Caco-2 (cell line): ENCODE results near the gene PPRC1. TPM values are rescaled to one million over a fixed set of nuclear protein-coding genes. Genes with fewer than 3 reads are reported as not detected.

Source experiments
- BruUV-seq: library from RNA; stranded (reverse); fragments of 400-500 nt; replicated peaks from 2 replicates; lab custom pipeline; 2021; lab: Mats Ljungman, UMichigan
- CTCF ChIA-PET: fragments of 300-600 bp; sonication (Branson Sonifier 250); formaldehyde crosslinking; loops from one replicate; lab custom pipeline; 2022; ENCODE audit warnings: antibody characterized with exemption; lab: Charles Lee
- POLR2A ChIA-PET: fragments of 300-600 bp; sonication (Branson Sonifier 250); formaldehyde crosslinking; loops from one replicate; lab custom pipeline; 2022; ENCODE audit warnings: antibody characterized with exemption; lab: Charles Lee
- DNase-seq, 2 experiments: peaks; one replicate each; pipeline versions ENCODE4 v3.0.0 to v3.0.0-alpha.2; 2020 to 2022
- H3K27me3 ChIP-seq: replicated peaks from 2 replicates; pipeline ENCODE4 v1.6.0; 2011; ENCODE audit warnings: low read length; ENCODE audit not compliant: control insufficient read depth, insufficient read depth
- H3K36me3 ChIP-seq: 2 replicates; pipeline ENCODE4 v1.5.1; 2011; ENCODE audit warnings: low read length; ENCODE audit not compliant: control insufficient read depth, insufficient read depth
- H3K4me1 ChIP-seq: fragments of 250-450 bp; sonication (Bioruptor Pico); 2 replicates; pipeline ENCODE4 v1.5.1; 2020; ENCODE audit warnings: mild to moderate bottlenecking
- H3K4me3 ChIP-seq: 2 replicates; pipeline ENCODE4 v1.5.1; 2011; ENCODE audit warnings: low read depth, mild to moderate bottlenecking, control low read depth, low read length
- H3K9me3 ChIP-seq: fragments of 250-450 bp; sonication (Bioruptor Pico); 2 replicates; pipeline ENCODE4 v1.5.1; 2020; ENCODE audit warnings: mild to moderate bottlenecking, moderate library complexity
- H3K27ac Mint-ChIP-seq: one replicate; pipeline ENCODE4 v1.8.0; 2022; ENCODE audit warnings: mixed read lengths; ENCODE audit not compliant: unreplicated experiment
- H3K27me3 Mint-ChIP-seq: one replicate; pipeline ENCODE4 v1.8.0; 2022; ENCODE audit warnings: mixed read lengths; ENCODE audit not compliant: insufficient read depth, unreplicated experiment
- H3K36me3 Mint-ChIP-seq: one replicate; pipeline ENCODE4 v1.8.0; 2022; ENCODE audit warnings: mild to moderate bottlenecking, mixed read lengths; ENCODE audit not compliant: insufficient read depth, unreplicated experiment
- H3K4me1 Mint-ChIP-seq: one replicate; pipeline ENCODE4 v1.8.0; 2022; ENCODE audit warnings: low read depth, mixed read lengths; ENCODE audit not compliant: unreplicated experiment
- H3K4me3 Mint-ChIP-seq: one replicate; pipeline ENCODE4 v1.8.0; 2022; ENCODE audit warnings: mild to moderate bottlenecking, moderate library complexity, mixed read lengths; ENCODE audit not compliant: unreplicated experiment
- H3K9me3 Mint-ChIP-seq: one replicate; pipeline ENCODE4 v1.8.0; 2022; ENCODE audit warnings: mixed read lengths; ENCODE audit not compliant: unreplicated experiment
- CTCF ChIP-seq, 2 experiments: fragments of 200-600 bp in 1 of 2; IDR thresholded peaks; 1 replicate in 1 of 2; 2 replicates in 1 of 2; pipeline versions ENCODE4 v1.5.1 to v1.8.0; 2011 to 2022; ENCODE audit warnings: antibody characterized with exemption in 1 of 2, control low read depth in 1 of 2, inconsistent platforms in 1 of 2, low read depth in 1 of 2, low read length in 1 of 2, mild to moderate bottlenecking in 1 of 2, moderate library complexity in 1 of 2; ENCODE audit not compliant: insufficient read depth in 1 of 2, severe bottlenecking in 1 of 2, unreplicated experiment in 1 of 2
- intact Hi-C: fragments of 100-400 bp; cut with micrococcal nuclease; formaldehyde crosslinking; loops from one replicate; pipeline ENCODE4 v1.10.0; 2022; ENCODE audit not compliant: unreplicated experiment
- total RNA-seq: library from RNA; stranded (reverse); gene quantifications from 2 replicates; pipeline ENCODE4 v1.2.3, GENCODE V29; 2022

Gene PPRC1
- total RNA-seq, 1 experiment from 2014 or later = 66.6 TPM

DNA sequence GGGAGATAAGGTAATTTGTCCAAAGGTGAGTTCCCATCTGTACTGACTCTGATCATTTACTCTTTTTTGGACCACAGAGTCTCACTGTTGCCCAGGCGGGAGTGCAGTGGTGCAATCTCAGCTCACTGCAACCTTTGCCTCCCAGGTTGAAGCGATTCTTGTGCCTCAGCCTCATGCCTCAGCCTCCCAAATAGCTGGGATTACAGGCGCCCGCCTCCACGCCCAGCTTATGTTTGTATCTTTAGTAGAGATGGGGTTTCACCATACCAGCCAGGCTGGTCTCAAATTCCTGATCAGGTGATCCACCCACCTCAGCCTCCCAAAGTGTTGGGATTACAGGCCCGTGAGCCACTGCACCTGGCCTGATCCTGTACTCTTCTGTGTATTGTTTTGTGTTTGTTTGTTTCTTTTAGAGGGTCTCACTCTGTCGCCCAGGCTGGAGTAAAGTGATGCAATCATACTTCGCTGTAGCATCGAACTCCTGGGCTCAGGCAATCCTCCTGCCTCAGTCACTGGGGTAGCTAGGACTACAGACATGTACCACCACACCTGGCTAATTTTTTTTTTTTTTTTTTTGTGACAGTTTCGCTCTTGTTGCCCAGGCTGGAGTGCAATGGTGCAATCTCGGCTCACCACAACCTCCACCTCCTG lies 21.8 kb downstream of the PPRC1 start:
- Histone ChIP-seq H3K9me3 (no peaks in the 10 kb centered on the region), H3K4me3 (no peak overlapping the region), H3K4me1 (peaks cover 20% of the 10 kb centered on the region), H3K36me3 (0 out of 2 replicates have a peak, but pooled peaks cover 3% of the 10 kb centered on the region), H3K27me3 (no peaks in the 10 kb centered on the region)
- no peaks in the 10 kb centered on the region for H3K9me3 Mint-ChIP-seq
- BruUV-seq = no TSS peak
- POLR2A ChIA-PET = interaction anchor here (0.6 to 0.7 kb wide), 2 partner anchors 15 to 16 kb away, joined by 4 to 8 read pairs; no protein-coding TSS in a partner anchor
- H3K27me3 Mint-ChIP-seq = no peaks in the 10 kb centered on the region
- peak overlapping the region; percentile 22 for H3K4me3 Mint-ChIP-seq
- H3K27ac Mint-ChIP-seq = peak overlapping the region; percentile 35
- TF ChIP-seq CTCF (IDR thresholded peaks at IDR 0.05; ENCODE audit: insufficient read depth in 1 of 2, low read depth in 1 of 2, low read length in 1 of 2, severe bottlenecking in 1 of 2, unreplicated experiment in 1 of 2) = no peak
- peaks cover 97% of the 10 kb centered on the region for H3K36me3 Mint-ChIP-seq
- peaks cover 22% of the 10 kb centered on the region for H3K4me1 Mint-ChIP-seq
- intact Hi-C loops = loop anchor here (5.0 kb wide), 1 partner anchor 93 kb away; the partner anchor contains the start of gene GBF1
- no peak for DNase-seq
- CTCF ChIA-PET = no interaction called here

DNA sequence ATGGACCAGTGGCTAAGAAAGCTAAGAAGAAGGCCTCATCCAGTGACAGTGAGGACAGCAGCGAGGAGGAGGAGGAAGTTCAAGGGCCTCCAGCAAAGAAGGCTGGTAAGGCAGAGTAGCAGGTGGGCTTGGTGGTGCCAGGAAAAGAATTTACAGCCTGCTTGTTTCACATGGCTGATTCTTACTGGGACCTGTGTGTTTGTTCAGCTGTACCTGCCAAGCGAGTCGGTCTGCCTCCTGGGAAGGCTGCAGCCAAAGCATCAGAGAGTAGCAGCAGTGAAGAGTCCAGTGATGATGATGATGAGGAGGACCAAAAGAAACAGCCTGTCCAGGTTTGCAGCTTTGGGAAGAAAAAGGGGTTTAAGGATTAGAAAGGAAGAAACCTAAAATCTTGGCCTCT lies 24.4 kb downstream of the PPRC1 start:
- ChIA-PET POLR2A (no interaction called here), CTCF (no interaction called here)
- DNase-seq = peak in 1 of 2 experiments; percentile 48
- Histone ChIP-seq H3K9me3 (no peaks in the 10 kb centered on the region), H3K4me3 (no peak overlapping the region), H3K36me3 (peaks cover 8% of the 10 kb centered on the region), H3K4me1 (no peaks in the 10 kb centered on the region), H3K27me3 (no peaks in the 10 kb centered on the region)
- no peak for TF ChIP-seq CTCF (IDR thresholded peaks at IDR 0.05; ENCODE audit: insufficient read depth in 1 of 2, low read depth in 1 of 2, low read length in 1 of 2, severe bottlenecking in 1 of 2, unreplicated experiment in 1 of 2)
- no TSS peak for BruUV-seq
- Mint-ChIP-seq H3K4me3 (no peak overlapping the region), H3K27ac (no peak overlapping the region), H3K36me3 (peaks cover 100% of the 10 kb centered on the region), H3K4me1 (peaks cover 14% of the 10 kb centered on the region), H3K9me3 (no peaks in the 10 kb centered on the region), H3K27me3 (no peaks in the 10 kb centered on the region)
- intact Hi-C loops = no loop called here

- Histone ChIP-seq H3K36me3 (peaks cover 9% of the 10 kb centered on the region), H3K9me3 (no peaks in the 10 kb centered on the region), H3K4me3 (no peak overlapping the region), H3K27me3 (no peaks in the 10 kb centered on the region), H3K4me1 (no peaks in the 10 kb centered on the region)
- peaks cover 94% of the 10 kb centered on the region for H3K36me3 Mint-ChIP-seq
- H3K4me3 Mint-ChIP-seq = no peak overlapping the region
- no peak for DNase-seq
- peaks cover 7% of the 10 kb centered on the region for H3K4me1 Mint-ChIP-seq
- no peaks in the 10 kb centered on the region for H3K27me3 Mint-ChIP-seq
- no peaks in the 10 kb centered on the region for H3K9me3 Mint-ChIP-seq
- no peak overlapping the region for H3K27ac Mint-ChIP-seq
- TF ChIP-seq CTCF (IDR thresholded peaks at IDR 0.05; ENCODE audit: insufficient read depth in 1 of 2, low read depth in 1 of 2, low read length in 1 of 2, severe bottlenecking in 1 of 2, unreplicated experiment in 1 of 2) = no peak
- intact Hi-C loops = no loop called here
- CTCF ChIA-PET = interaction anchor here (2.7 kb wide), 1 partner anchor 10 kb away, joined by 7 read pairs; no protein-coding TSS in a partner anchor
- no TSS peak for BruUV-seq
- POLR2A ChIA-PET = no interaction called here
Observed at GRCh38 chr10:102159051-102159597, 26.3 kb downstream of the PPRC1 start.
